Fibroblast of skin of right quadriceps (primary cell): ENCODE results near the gene NLGN1.
A peak's percentile ranks its signal among the peaks of the same experiment; 100 is the strongest.
"Not testable (repeated sequence)": the region's sequence is repeated elsewhere in the genome, so short reads cannot be mapped to it uniquely, and the experiment has no call there.

Source experiments
- DNase-seq: peaks from one replicate; pipeline ENCODE4 v3.0.0-alpha.2; 2013

The NLGN1 gene

DNA sequence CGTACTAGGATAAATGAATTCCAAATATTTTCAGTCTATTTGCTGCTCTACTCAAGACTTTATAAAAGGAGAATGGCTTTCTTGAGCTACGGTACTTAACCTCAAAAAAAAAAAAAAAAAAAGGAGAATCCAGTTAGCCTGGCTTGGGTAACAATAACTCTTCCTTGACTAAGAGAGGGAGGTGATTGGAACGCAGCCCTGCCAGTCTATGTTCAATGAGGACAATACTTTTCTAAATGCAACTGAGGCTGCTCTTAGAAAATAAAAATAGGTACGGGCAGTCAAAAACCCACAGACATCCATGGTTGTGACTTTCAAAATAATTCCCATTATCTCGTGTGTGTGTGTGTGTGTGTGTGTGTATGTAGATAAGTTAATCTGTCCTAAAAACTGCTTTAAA, 799.9 kb downstream of the NLGN1 start:
- DNase-seq, result no peak

DNA sequence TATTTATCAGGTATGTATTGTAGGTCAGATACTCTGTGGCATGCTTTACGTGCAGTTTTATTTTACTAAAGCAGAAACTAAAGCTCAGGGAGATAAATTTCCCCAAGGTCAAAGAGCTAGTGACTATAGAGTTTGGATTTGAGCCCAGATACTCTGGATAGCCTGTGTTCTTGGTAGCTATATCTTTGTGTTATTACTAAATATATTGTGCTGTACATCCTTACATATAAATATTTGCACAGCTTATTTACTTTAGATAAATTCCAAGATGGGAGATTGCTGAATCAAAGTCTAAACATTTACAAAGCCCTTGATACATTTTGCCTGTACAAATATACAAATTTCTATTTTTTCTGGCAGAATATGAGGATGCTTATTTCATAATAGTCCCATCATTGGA, 800.7 kb downstream of the NLGN1 start:
- DNase-seq, result peak; percentile 53

GRCh38 chr3:174199696-174200095, 802.2 kb downstream of the NLGN1 start:
- no peak for DNase-seq

DNA sequence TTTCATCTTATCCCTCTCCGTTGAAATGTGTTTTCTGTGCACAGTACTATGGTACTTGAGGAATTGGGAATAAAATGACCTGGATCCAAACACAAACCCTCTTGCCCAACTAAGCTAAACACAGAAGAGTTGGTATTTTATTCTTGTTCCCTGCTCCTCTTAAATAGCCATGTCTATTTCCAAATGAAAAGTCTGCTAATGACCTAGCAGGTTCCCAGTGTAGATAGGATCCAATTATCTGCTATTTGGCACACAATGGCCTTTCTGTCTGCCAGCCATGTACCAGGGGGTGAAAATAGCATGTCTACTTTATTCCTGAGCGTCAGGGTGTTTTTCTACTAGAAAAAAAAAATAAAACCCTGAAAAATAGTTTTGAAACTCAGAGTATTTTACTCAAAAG, 804.6 kb downstream of the NLGN1 start:
- DNase-seq, result no peak

DNA sequence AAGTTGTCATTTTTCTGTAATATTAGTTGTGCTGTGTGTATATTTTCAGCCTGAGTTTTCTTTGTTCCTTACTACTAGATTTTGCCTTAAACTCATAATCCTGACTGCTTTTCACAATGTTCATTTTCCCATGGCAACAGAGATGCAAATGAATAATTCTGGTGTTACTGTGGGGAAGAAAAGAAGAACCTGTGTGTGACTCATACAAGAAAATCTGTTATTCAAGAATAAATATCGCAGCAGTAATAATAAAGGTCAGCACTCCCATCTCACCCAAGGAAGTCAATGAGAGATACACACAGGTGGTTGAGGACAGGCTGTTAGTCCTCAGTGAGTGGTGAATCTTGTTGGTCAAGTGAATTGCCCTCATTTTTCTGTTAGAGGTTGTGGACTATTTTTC, 805.0 kb downstream of the NLGN1 start:
- DNase-seq, result peak; percentile 26

GRCh38 chr3:174204765-174205164, 807.2 kb downstream of the NLGN1 start:
- DNase-seq, result no peak

- DNase-seq, result peak; percentile 17
These were observed 809.2 kb downstream of the NLGN1 start for GRCh38 chr3:174206607-174207192.

GRCh38 chr3:174208161-174208560, 810.6 kb downstream of the NLGN1 start:
- DNase-seq, result no peak

DNA sequence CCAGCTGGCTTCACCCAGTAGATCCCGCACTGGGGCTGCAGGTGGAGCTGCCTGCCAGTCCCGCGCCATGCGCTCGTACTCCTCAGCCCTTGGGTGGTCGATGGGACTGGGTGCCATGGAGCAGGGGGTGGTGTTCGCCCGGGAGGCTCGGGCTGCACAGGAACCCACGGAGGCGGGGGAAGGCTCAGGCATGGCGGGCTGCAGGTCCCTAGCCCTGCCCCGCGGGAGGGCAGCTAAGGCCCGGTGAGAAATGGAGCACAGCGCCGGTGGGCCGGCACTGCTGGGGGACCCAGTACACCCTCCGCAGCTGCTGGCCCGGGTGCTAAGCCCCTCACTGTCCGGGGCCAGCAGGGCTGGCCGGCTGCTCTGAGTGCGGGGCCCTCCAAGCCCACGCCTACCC, 814.4 kb downstream of the NLGN1 start:
- not testable (repeated sequence) for DNase-seq

- DNase-seq, result peak; percentile 61
These were observed 817.9 kb downstream of the NLGN1 start for GRCh38 chr3:174215456-174215855.

DNA sequence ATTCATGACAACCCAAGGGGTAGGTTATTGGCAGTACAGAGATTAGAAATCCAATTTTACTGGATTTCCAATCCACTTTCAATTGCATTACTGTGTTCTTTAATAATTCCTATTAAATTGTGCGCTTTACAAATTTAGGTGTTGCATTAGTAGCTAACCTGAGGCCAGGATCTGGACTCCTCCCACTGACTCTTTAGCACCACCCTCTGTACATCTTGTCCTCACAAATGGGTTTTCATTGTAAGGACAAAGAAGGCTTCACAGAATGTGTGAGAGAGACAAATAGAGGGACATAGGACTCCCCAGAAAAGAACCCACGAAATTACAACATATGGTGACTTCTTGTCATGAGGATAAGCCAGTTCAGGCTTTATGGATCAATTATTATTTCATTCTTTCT, 818.5 kb downstream of the NLGN1 start:
- no peak for DNase-seq

- DNase-seq, result no peak
These were observed 819.6 kb downstream of the NLGN1 start for GRCh38 chr3:174216946-174217718.

DNA sequence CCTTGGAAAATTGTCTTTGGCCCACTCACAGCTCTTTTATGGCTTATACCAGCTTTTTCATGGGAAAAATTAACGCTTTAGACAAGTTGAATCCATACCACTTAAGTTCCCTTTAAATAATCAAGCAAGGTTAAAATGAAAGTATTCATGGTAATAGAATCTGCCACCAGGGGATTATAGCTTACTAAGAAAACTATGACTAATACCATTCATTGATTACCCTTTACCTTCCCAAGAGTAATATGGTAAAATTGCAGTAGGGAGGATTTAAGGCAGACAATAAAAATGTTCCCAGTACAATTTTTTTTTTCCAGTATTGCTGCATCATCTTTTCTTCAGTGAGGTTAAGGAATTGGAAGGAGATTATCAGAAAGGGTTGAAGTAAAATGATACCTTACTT, 820.5 kb downstream of the NLGN1 start:
- peak; percentile 52 for DNase-seq

GRCh38 chr3:174219738-174220137, 822.2 kb downstream of the NLGN1 start:
- DNase-seq, result no peak

GRCh38 chr3:174220775-174221554, 823.4 kb downstream of the NLGN1 start:
- DNase-seq, result no peak

- no peak for DNase-seq
These were observed 825.5 kb downstream of the NLGN1 start for GRCh38 chr3:174223042-174223441.

- DNase-seq, result no peak
These were observed 826.1 kb downstream of the NLGN1 start for GRCh38 chr3:174223626-174224025.

DNA sequence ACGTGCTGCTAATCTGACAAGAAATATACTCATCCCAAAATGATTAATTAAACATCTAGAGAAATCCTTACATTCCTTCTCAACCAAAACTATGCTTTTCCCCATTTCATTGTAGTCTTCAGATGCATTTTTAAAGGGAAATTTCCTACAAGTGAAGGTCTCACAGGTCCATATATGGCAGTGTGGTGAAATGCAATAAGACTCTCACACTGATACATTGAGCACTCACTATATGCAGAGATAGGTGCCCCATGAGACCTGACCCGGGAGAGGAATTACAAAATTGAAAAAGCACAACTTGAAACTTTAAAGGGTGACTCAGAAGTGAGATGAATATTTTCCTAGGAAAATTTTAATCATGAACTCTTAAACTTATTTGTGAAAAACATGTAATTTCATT, 832.4 kb downstream of the NLGN1 start:
- peak; percentile 85 for DNase-seq

- not testable (repeated sequence) for DNase-seq
These were observed 834.6 kb downstream of the NLGN1 start for GRCh38 chr3:174232028-174232657.

- DNase-seq, result no peak
These were observed 835.3 kb downstream of the NLGN1 start for GRCh38 chr3:174232658-174233429.

DNA sequence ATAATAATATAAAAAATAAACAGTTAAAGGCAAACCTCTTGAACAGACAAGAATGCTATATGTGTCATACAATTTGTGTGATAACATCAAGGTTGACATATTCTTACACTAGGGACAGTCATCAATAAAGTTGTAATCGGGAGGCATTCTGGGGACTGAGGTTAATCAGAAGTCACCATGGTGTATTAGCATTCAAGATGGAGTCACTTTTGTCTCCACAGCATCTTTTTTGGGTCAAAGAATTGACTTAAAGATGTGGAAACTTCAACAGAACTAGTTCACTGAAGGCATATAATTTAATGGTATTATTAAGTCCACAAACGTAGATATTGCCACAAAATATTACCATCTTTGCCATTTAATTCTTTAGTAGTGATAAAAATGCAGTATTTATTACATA, 836.0 kb downstream of the NLGN1 start:
- DNase-seq, result no peak

DNA sequence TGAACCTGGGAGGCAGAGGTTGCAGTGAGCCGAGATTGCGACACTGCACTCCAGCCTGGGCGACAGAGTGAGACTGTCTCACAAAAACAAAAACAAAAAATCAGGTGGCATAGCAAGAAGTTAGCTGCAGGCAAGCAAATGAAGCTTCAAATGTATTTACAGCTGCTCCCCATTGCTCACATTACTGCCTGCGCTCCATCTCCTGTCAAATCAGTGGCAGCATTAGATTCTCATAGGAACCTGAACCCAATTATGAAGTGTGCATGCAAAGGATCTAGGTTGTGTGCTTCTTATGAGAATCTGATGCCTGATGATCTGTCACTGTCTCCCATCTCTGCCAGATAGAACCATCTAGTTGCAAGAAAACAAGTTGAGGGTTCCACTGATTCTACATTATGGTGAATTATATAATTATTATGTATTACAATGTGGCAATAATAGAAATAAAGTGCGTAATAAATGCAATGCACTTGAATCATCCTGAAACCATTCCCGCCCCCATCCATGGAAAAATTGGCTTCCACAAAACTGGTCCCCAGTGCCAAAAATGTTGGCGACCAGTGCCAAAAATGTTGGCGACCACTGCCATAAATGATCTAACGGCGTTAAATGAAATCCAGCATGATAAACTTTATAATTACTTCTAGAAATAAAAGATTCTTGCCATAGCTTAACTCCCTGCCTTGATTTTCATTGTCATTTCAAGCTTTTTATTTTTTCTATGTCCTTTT, 844.9 kb downstream of the NLGN1 start:
- DNase-seq, result peak; percentile 12
